Spleen (tissue), 7 donors: ENCODE measurements around the gene DRG1.

ENCODE experiments used
- CTCF ChIP-seq, 11 experiments: fragments of 200-600 bp in 7 of 11; fragments of 450-650 bp in 4 of 11; sonication (generic) in 4 of 11; IDR thresholded peaks in 8 of 11; conservative IDR thresholded peaks in 3 of 11; 1 replicate in 7 of 11; 2 replicates in 4 of 11; pipeline versions ENCODE4 v1.4.0 to v1.8.0; 2016 to 2021; ENCODE audit warnings: antibody characterized with exemption in 11 of 11, inconsistent platforms in 4 of 11, mild to moderate bottlenecking in 1 of 11
- POLR2A ChIP-seq, 3 donors: fragments of 450-650 bp; IDR thresholded peaks; one replicate each; pipeline ENCODE4 v1.5.1; 2017; ENCODE audit warnings: antibody characterized with exemption in 3 of 3, mild to moderate bottlenecking in 1 of 3
- donor health status: DM: no; HTN: no; CAD: no; lungs with moderate emphysema.
- donor health status: DM: no; HTN: no; CAD: no.
- donor health status: DM: no; HTN: no; CAD: no.

DNA sequence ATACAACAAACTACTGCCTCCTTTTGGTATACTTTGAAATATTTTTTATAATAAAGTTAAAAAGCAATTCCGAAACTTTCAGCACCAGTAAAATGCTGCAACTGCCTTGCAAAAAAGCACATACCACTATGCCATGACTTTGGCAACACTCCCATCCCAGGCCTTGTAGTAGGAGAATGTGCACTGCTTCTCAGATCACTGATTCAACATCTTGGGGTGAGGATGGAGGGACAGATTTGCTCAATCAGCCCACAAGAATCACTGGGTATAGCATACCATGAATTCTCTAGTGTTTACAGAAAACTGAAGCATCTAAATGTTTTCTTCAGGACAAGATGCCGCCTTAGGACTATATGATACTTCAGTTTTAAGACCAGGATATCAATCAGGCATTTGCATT lies 75.3 kb downstream of the DRG1 start:
- TF ChIP-seq CTCF (IDR thresholded peaks at IDR 0.05 in 8 of 11, conservative IDR thresholded peaks at IDR 0.05 in 3 of 11) (no peak), POLR2A (IDR thresholded peaks at IDR 0.05) (no peak)
